Raji (cell line): ENCODE data around the gene RCOR1.

Source experiments
- POLR2A ChIP-seq: IDR thresholded peaks from 2 replicates; pipeline ENCODE4 v1.6.1; 2011; ENCODE audit warnings: low read depth, low read length, control low read depth; ENCODE audit not compliant: insufficient read depth

The RCOR1 gene

GRCh38 chr14:102751088-102751487 is 158.6 kb downstream of the RCOR1 start:
- no peak for TF ChIP-seq POLR2A

DNA sequence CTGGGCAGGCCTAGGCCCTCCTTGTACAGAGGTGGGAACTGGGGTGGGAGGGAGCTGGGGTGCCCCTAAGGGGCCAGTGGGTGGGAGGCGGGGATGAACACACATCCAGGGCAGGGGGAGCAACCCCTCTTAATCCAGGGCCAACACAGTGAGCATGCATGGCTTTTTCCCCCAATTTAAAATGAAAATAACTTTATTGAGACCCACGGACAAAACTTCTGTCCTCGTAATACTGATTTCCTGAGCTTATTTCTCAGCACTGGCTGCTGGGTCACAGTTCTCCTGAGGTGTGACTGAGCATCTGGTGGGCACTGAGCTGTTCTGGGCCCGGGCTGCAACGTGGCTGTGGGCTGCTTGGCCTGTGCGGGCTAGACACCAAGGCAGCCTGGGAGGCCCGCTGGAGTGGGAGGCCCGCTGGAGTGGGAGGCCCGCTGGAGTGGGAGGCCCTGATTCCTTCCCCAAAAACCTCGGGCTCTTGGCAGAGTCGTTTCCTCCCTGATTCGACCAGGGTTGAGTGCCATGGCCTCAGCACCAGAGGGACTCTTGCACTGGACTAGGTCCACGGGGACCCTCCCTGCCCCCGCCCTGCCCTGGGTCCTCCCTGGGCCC is 159.9 kb downstream of the RCOR1 start:
- no peak for TF ChIP-seq POLR2A

- no peak for TF ChIP-seq POLR2A
These were observed 162.2 kb downstream of the RCOR1 start for GRCh38 chr14:102754370-102755262.

DNA sequence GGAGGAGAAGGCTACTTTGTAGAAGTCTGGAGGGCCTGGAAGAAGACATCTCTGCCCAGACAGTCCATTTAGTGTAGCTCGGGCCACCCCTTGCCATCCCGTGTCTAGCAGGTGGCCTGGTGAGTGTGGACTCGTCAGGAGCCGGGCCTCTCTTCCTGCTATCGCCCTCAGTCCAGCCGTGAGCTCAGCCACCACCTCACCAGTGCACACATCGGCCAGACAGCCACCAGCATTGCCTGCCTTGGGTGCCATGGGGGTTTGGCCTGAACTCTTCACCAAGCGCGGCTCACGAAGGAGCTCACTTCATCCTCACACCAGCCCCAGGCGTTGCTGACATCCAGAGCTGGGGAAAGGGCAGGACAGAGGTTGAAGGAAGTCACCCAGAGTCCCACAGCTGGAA is 165.2 kb downstream of the RCOR1 start:
- no peak for TF ChIP-seq POLR2A

DNA sequence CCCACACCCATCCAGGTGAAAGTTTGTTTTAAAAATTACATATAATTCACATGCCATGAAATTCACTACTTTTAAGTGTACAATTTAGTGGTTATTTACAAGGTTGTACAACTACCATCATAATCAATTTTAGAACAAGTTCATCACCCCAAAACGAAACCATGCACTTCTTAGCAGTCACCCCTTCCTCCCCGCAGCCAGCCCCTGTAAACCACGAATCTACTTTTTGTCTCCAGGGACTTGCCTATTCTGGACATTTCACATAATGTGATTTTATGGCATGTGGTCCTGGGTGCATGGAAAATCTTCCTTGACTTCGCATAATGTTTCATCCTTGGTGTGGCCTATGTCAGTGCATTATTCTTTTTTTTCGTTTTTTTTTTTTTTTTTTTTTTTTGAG is 165.6 kb downstream of the RCOR1 start:
- no peak for TF ChIP-seq POLR2A

GRCh38 chr14:102759456-102760187 is 167.2 kb downstream of the RCOR1 start:
- TF ChIP-seq POLR2A, result no peak

GRCh38 chr14:102760496-102761193 is 168.2 kb downstream of the RCOR1 start:
- TF ChIP-seq POLR2A, result no peak

DNA sequence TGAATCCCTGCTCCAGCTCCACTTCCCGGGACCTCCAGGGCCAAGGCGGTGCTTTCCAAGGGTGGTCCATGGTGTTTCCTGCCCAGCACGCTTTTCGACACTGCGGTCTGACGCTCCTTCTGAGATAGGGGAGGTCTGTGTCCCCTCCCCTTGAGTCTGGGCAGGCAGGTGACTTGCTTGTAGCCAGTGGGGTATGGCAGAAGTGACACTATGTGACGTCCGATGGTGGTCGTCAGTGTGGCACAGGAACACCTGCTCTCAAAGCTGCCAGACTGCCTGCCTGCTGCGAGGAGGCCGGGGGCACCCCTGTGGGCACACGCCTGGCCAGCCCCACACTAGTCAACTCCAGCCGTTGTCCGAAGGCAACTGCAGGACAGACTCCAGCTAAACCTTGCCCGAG is 168.8 kb downstream of the RCOR1 start:
- no peak for TF ChIP-seq POLR2A

GRCh38 chr14:102764220-102764671 is 171.8 kb downstream of the RCOR1 start:
- TF ChIP-seq POLR2A, result no peak

DNA sequence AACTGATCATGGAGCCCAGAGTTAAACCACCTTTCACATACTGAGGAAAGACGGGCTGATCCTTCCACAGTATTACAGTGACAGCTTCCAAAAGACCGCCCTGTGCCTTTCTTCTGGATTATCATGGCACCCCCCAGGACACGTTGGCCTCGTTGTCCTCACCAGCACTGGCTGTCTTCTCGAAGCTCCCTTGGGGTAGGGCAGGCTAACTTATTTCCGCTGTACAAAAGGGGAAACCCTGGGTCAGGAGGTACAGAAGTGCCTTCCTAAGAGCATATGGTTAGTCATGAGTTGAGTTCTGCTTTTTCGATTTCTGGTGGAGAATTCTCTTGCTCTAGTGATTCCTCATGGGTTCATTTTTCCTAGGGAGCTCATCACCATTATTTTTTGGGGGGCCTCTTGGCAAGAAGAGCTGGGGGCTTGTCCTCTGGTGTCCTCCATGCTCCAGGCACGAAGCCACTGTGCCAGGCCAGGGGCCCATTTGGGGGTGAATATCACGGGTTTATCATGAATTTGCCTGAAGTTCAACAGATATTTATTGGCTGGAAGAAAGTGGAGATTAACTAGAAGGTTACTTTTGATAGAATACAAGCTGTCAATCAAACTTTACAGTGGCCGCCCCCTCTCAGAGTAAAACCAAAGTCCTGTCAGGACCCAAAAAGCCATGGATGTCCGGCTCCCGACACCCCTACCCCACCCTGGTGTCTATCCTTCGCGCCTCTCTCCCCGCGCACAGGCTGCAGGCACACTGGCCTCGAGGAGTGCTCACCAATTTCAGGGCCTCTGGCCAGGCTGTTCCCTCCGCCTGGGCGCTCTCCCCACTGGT is 176.0 kb downstream of the RCOR1 start:
- no peak for TF ChIP-seq POLR2A

- no peak for TF ChIP-seq POLR2A
These were observed 176.5 kb downstream of the RCOR1 start for GRCh38 chr14:102769049-102769327.

GRCh38 chr14:102770147-102771123 is 178.0 kb downstream of the RCOR1 start:
- no peak for TF ChIP-seq POLR2A

GRCh38 chr14:102771144-102771543 is 178.7 kb downstream of the RCOR1 start:
- TF ChIP-seq POLR2A, result no peak
